LNCAP (cell line): ENCODE results near the gene PIR.

Experiments
- TF ChIP-seq, protein P1 (sequence below): fragments of 450-650 bp; IDR thresholded peaks from 2 replicates; pipeline ENCODE4 v1.5.1; 2017; ENCODE audit warnings: mild to moderate bottlenecking

The PIR gene

DNA sequence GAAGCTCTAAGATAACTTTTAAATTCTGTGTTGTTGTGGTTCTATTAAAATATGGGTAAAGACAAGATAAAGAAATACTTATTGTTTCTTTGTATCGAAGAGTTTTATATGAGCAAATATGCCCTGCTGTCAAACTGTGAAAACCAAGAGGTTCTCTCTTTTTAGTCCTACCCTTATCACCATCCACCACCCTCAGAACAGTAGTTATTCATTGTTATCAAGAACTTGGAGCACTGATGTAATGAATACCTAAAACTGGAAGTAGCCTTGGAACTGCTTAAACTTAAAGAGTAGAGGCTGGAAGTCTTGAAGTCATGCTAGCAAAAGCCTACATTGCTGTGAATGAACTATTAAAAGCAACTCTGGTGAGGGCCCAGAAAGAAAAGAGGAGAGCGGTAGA lies 9.2 kb downstream of the PIR start:
- TF ChIP-seq, protein P1, sequence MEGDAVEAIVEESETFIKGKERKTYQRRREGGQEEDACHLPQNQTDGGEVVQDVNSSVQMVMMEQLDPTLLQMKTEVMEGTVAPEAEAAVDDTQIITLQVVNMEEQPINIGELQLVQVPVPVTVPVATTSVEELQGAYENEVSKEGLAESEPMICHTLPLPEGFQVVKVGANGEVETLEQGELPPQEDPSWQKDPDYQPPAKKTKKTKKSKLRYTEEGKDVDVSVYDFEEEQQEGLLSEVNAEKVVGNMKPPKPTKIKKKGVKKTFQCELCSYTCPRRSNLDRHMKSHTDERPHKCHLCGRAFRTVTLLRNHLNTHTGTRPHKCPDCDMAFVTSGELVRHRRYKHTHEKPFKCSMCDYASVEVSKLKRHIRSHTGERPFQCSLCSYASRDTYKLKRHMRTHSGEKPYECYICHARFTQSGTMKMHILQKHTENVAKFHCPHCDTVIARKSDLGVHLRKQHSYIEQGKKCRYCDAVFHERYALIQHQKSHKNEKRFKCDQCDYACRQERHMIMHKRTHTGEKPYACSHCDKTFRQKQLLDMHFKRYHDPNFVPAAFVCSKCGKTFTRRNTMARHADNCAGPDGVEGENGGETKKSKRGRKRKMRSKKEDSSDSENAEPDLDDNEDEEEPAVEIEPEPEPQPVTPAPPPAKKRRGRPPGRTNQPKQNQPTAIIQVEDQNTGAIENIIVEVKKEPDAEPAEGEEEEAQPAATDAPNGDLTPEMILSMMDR, result no peak

DNA sequence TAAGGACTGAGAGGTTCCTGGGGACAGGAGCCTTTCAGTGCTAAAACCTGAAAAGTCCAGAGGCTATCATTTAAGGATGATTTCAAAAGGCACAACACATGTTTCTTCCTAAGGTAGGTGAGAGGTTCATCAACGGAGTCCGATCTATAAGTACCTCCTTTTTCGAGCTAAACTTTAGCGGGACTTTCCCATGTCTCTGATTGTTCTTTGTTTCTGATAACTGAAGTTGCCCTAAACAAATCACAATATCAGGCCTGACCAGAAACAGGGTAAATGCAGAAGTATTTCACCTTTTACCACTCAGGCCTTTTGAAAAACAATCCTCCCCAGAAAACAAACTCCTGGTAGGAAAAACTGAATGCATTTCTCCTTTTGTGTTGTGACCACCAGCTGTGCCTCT lies 17.6 kb downstream of the PIR start:
- TF ChIP-seq, protein P1, result no peak

DNA sequence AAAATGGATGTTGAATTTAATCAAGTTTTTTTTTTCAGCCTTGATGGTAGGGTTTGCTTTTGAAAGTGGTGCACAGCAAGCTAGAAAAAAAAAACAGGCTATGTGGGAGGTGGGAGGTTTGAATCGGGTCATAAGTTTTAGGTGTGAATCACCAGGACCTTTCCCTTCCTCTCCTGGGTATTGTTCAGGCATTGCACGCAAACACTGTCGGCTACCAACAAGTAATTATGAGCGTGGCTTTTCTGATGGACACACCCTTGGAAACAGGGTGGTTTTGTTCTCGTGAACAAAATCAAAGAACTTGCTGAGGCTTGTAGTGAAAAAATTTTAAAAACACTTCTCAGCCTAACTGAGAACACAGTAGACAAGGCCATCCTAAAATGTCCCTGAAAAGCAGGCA lies 18.1 kb downstream of the PIR start:
- TF ChIP-seq, protein P1, result no peak

DNA sequence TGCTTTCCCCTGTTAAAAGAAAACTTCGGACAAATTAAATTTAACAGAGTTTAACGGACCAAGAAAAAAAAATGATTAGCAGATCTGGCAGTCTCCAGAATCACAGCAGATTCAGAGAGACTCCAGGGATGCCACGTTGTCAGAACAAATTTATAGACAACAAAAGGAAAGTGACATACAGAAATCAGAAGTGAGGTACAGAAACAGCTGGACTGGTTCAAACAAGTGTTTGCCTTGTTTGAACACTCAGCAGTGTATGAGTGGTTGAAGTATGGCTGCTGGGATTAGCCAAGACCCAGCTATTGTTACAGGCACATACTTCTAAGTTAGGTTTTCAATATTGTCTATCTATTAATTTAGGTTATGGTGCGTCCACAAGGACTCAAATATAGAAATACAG lies 19.1 kb downstream of the PIR start:
- TF ChIP-seq, protein P1, result no peak

DNA sequence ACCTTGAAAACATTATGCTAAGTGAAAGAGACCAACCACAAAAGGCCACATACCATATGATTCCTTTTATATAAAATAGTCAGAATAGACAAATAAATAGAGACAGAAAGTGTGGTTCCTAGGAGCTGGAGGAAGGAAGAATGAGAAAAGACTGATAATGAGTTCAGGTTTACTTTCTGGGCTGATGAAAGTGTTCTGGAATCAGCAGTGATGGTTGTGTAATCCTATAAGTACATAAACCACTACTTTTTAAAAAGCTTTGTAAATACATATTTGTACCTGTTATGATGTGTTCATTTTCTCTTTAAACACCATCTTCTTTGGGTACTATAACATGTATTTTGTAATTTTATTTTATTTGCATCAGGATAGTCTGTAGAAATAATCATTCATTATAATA lies 20.6 kb downstream of the PIR start:
- TF ChIP-seq, protein P1, result no peak

DNA sequence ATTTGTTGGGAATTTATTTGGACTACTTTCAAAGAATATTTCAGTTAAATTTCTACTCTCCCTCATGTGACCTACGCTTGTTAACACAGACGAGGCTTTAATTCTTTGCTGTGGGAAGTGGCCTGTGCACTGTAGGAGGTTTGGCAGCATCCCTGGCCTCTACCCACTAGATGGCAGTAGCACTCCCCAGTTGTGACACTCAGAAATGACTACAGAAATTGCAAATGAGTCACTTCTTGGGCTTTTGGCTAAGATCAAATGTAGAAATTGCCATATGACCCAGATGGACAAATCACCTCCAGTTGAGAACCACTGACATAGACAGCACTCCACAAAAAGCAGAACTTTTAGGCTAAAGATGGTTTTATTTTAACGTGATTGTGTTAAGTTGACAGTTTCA lies 22.1 kb downstream of the PIR start:
- TF ChIP-seq, protein P1, result peak; percentile 69

DNA sequence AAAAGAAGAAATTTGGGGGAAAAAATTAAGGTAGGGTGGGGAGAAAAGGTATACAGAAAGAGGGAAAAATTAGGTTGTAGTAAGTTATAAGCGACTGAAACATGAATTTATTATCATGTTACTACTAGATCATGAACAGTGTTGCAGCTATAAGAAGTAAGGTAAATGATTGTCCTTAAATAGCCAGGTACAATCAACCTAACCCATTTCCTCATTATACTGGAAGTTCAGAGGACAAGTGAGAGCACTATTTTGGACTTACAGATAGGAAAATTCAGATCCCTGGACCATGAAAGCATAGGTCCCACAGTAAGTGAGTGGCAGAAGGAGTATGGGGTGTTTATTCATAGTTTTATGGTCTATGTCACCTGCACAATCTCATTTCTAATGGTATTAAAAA lies 23.5 kb downstream of the PIR start:
- TF ChIP-seq, protein P1, result no peak

DNA sequence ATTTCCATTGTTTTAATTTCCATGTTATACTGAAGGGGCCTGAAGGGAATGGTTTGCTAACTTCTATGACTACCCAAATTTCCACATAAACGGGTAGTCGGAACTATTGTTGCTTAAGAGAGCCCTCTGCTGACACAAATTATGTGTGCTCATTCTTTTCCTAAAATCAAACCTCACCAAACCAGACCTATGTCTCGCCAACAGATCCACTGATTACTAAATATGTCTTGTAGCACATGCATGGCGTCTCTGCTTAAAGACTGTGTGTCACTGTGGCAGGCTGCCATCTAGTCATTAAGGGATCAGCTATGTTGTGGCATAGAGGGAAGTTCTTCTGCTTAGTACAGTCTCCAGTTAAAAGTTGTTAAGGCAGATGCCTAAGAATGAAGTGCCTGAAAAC lies 25.1 kb downstream of the PIR start:
- TF ChIP-seq, protein P1, result peak; percentile 35; the same call in 1 of the 2 replicates
